NCI-H2196 (cell line): Measurements from ENCODE around the gene MAD1L1.

Source experiments
- DNase-seq: peaks from one replicate; lab custom pipeline; 2025; ENCODE audit not compliant: unreplicated experiment; lab: John Stamatoyannopoulos, UW

Gene MAD1L1

DNA sequence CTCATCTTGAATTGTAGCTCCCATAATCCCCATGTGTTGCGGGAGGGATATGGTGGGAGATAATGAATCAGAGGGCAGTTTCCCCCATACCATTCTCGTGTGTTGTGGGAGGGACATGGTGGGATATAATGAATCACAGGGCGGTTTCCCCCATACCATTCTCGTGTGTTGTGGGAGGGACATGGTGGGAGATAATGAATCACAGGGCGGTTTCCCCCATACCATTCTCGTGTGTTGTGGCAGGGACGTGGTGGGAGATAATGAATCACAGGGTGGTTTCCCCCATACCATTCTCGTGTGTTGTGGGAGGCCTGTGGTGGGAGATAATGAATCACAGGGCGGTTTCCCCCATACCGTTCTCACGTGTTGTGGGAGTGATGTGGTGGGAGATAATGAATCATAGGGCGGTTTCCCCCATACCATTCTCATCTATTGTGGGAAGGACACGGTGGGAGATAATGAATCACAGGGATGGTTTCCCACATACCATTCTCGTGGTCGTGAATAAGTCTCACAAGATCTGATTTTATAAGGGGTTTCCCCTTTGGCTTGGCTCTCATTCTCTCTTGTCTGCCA, 271.0 kb downstream of the MAD1L1 start:
- no peak for DNase-seq

DNA sequence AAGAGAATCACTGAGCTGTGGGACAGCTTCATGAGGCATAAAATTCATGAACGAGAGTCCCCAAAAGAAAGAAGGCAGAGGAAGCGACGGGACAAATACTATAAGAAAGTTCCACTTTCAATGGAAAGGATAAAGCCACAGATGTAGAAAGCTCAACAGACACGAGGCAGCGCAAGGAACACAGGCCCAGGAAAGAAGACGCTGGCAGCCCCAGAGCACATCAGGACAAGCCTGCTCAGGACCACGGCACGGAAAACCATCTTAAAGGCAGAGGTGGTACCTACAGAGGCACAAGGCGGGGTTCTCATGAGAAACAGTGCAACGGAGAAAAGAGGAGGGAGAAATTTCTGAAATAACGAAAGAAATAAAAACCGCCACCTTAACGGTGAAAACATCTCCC, 273.4 kb downstream of the MAD1L1 start:
- DNase-seq, result no peak

DNA sequence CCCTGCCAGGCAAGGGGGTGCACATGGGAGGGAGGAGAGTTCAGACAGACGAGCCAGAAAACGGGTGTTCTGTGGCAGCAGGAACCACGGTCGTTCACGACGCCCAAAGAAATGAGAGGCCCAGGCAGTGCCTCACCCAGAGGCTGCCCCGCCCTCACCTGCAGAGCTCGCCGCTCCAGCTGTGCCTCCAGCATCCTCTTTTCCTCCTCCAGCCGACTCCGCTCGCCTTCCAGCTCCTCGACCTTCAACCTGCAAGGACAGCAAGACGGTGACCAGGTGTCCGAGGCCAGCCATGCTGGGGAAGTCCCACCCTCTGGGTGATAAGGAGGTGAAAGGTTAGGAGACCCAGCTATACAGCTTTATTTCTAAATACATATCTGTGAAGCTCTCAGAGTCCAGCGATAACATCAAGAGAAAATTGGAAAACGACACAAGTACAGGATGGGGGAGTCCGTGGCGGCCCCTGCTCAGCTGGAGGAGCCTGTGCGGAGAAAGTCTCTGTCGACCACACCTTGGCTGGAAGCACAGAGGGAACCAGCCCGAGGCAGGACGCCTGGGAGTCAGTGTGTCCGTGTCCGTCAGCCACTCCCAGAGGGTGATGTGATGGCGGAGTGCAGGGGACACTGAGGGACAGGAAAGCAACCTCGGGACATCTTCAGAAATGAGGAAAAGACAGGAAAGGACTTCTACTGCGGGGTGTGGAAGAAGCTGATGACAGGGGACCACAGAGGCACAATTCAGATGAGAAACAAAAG, 275.1 kb downstream of the MAD1L1 start:
- DNase-seq, result no peak

DNA sequence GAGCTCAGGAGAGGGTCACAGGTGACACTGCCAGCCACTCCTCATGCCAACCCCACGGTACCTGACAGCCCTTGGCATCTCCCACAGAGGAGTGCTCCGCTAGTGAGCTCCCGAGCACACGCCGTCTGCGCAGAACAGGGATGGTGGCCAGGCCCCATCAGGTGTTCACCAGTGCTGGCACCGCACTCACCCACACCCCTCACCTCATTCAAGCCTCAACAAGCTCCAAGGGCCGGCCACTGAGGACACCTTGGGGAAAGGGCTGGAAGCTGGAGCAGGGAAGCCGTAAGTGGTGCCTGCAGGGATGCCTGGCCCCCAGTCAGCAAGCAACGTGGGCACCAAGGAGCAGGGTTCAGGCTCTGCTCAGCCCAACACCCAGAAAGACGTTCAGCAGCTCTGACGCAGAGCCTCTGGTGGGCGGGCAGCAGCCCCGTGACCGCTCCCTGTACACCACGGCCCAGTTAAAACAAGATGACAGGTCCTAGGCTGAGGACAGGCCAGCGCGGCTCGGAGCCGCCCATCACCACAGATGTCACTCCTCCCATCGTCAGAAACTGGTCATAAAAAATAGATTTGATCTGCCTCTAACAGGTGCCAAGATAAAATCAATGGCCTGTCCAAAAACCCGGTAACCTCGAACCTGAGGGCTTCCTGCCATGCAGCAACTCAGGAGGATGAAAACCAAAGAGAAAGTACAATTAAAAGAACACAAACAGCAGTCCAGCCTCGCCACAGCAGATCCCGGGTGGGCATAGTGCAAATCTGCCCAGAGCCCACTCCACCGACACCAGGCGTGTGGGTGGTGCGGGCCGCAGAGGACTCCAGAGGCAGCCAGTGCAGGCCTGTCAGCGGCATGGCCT, 275.9 kb downstream of the MAD1L1 start:
- no peak for DNase-seq

DNA sequence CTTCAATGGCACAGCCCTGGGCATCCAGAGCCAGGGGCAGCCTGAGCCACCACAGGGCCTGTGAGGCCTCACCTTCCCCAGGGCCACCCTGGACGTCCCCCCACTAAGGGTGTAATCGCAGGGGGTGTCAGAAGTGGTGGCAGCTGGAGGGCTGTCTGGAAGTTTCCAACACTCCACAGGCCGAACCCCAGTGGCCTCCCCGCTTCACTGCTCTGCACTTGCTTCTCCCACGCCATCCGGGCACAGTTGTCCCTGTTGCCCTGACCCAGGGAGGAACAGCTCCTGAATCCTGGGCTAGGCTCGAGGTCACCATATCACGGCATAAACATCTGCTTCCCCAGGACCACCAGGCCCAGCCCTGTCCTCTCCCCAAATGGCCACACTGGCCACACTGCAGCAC, 276.6 kb downstream of the MAD1L1 start:
- no peak for DNase-seq

DNA sequence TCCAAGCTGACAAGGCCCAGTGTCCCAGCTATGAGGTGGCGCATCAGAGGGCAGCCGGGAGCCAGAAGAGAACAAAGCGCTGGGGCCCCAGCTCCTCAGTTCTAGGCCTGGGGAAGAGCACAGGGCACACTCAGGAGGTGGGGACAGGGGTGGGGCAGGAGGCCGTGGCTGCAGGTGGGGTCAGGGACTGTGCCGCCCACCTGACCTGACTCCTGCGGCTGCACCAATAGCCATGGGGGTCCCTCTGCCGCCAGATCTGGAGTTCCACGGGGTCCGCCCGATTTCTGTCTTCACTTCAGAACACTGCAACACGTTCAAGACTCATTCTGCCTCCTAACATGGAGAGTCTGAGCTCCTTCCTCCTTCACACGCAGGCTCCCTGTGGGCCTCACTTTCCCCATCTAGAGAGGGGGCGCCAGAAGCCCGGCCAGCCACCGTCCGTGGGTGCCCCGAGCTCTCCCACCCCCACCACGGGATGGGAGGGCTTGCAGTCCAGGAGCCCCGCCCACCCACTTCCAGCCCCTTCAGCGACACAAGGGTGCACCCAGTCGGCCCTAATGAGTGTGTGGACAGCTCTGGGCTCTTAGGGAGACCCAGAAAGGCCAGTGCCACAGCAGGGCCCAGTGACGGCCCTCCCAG, 278.3 kb downstream of the MAD1L1 start:
- no peak for DNase-seq

DNA sequence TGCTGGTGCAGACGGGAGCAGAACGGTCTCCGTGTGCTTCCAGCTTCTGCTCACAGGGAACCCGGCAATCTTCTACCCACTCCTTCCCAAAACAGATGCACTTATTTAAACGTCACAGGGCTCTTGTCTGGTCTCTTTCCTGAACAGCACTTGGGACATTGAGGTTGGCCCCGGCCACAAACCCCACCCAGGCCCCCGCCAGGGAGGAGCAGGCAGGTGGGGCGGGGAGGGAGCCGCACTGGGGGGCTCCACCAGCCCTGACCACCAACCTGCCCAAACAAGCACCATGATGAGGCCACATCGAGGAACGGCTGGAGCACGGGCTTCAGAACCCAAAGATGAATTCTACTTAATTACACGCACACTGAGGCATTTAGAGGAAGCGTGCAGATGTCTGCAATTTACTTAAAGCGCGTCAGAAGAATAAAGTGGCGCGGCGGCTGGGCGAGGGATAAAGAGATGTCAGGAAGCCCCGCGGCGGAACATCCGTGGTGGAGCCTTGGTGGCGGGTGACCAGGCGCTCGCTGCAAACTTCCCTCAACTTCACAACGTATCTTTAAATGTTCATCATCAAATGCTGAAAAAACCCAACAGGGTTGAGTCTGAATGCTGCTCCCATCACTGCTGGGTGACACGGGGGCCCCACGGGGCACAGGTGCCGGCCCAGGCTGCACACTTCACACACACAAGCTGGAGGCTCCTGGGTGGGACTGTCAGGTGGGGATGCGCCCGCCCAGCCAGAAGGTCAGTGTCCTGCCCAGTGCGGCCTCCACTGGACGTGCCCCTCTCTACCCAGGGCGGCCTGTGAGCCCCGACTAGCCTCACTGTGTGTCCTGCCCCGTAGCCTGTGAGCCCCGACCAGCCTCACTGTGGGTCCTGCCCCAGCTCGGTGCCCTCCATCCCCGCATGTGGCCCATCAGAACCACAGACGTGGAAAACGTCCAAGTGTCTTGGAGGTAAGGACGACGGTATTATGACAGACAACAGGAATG, 279.2 kb downstream of the MAD1L1 start:
- no peak for DNase-seq

DNA sequence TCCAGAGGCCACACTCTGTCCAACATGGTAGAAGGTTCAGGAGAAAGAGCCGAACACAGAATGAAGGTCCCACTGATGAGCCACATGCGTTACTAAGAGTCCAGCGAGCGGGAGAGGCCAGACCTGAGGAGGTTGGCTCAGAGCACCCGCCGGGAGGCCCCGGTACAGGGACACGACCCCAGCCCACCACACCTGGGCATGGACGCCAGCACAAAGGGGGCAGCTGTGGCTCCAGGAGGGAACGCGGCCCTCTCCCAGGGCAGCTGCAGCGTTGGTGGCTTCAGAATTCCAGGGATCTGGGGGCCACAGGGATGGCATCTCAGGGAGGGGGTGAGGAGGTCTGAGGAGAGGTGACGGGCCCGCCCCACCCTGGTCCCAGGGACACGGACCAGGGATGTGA, 280.0 kb downstream of the MAD1L1 start:
- DNase-seq, result no peak

DNA sequence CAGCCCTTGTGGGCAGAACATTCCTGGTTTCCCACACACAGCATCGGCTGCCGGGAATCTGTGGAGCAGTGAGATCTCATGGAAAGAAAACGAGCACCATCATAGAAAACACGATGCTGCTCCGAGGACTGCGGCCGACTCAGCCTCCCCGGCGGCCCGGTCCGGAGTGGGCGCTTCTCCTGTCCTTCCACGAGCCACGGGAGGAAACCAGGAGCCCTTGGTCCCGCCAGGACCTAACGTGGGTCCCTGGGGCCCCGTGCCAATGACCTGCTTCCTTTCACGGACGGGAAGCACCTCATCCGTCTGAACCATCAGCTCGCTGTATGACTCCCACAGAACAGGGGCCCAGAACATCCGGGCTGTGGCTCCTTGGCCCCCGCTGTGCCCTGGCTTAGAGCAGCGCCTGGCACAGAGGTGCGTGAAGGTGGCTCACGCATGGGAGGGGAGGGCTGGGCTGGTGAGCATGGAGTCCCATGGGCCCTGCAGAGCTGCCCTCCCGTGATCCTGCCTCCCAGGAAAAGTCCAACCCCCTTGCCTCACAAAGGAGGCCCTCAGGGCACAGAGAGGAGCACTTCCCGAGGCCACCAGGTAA, 280.5 kb downstream of the MAD1L1 start:
- no peak for DNase-seq

DNA sequence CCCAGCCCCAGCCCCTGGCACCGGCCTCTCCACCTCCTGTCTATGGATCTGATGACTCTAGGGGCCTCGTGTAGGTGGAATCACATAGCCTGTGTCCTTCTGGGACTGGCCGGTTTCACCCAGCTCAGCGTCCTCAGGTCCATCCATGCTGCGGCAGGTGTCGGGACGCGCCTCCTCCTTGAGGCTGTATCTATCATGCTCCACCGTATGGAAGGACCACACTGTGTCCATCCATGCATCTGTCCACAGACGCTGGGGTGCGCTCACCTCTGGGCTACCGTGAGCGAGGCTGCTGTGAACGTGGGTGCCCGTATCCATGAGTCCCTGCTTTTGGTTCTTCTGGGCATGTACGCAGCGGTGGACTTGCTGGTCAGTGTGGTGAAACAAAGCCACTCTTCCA, 281.1 kb downstream of the MAD1L1 start:
- DNase-seq, result no peak

DNA sequence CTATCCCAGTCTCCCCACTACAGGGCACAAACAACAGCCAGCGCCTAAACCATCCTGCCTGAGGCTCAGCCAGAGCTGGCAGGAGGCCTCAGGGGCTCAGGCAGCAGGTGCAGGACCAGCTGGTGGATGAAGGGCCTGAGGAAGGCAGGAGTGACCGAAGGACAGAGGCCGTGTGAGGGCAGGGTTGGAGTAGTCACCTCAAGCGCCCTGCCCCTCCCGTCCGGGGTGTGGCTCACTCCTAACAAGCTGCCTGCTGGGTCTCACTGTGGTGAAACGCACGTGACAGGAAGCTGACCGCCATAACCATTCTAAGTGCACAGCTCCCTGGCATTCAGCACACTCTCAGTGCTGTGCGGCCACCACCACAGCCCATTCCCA, 281.6 kb downstream of the MAD1L1 start:
- peak; percentile 87 for DNase-seq

DNA sequence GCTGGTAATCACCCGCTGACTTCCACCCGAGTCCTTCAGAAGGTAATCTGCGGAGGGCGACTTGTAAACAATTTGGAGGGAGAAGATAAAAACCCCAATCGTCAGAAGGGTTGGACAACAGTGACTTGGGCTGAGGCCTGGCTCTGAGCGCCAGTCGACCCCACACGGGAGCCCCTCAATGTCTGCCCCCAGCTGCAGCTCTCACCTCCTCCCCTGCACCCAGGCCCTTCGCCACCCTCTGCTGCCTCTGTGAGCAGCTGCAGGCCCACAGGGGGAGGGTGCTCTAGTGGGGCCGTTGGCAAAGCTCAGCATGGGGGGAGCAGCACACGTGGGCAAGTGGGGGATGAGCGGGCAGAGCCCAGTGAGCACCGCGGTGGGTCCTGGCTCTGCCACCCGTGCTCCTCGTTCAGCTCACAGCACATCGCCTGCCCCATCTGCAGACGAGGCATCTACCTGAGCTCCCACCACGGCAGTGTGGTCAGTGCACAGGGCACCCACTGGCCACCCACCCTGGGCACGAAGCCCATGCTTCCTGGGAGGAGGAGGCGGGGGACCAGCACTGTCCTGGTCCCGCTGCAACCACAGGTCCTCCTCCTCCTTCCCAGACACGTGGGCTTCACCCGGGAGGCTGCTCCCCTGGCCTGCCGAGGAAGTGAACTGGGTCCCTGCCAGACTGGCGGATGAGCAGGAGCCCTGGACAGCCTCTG, 282.1 kb downstream of the MAD1L1 start:
- peak; percentile 43 for DNase-seq

DNA sequence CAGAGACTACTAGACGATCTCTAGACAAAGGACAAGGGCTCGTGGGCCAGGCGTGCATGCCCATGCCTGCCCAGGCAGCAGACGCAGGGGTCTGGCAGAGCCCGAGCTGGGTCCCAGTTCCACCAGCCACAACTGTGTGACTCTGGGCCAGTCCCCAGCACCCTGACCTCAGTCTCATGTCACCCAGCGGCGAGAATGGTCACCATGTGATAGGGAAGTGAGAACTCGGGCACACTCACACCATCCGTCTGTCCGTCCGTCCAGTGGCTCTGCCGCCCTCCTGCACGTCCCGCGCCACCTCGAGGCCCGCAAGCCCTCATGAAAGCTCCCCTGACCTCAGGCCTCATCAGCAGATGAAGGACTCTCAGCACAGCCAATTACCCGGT, 282.7 kb downstream of the MAD1L1 start:
- DNase-seq, result no peak

DNA sequence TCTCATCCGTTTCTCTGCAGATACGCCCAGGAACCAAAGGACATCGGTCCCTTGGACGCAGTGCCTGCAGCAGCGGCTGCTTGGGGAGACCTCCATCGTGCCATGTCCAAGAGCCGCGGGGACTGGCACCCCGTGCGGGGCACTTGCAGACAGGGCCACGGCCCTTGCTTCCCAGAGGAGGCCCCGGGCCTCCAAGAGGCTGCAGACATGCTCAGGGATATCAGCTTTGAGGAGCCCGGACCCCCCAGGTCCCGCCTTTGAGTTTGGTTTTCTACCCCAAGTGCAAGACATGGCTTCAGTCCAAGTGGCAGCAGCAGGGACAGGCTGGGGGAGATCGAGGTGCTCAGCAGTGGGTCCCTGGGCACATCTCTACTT, 283.1 kb downstream of the MAD1L1 start:
- no peak for DNase-seq

DNA sequence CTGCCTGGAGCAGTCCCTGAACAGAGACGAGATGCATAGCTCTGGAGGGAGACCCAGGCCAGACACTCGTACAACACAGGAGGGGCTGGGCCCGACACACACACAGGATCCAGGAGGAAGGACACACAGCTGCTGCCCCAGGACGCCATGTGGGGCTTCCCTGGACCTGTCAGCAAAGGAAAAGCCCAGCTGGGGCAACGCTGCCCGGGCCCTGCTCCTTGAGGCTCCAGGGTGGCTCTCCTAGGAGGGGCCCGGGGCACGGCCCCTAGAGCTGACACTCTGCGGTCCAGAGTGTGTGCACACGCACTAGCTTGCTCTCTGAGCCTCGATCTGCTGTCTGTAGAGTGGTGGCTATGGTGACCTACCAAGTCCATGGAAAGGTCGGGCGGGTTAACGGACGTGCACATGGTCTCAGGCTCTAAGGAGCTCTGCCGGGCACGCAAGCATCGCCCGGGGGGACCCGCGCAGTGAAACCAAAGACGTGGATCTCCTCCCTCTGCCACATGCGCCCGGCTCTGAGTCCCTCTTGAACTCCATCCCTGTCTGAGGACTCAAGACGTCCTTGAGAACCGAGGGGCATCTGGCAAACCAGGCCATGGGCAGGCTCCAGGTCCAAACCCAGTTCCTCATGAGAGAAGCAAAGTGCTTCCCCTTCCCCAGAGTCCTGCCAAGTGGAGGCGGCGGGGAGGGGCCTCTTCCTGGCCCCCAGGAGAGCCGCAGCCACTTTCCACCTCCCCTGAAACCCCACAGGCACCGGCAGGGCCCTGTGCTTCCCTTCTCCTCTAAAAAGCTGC, 283.7 kb downstream of the MAD1L1 start:
- DNase-seq, result no peak

DNA sequence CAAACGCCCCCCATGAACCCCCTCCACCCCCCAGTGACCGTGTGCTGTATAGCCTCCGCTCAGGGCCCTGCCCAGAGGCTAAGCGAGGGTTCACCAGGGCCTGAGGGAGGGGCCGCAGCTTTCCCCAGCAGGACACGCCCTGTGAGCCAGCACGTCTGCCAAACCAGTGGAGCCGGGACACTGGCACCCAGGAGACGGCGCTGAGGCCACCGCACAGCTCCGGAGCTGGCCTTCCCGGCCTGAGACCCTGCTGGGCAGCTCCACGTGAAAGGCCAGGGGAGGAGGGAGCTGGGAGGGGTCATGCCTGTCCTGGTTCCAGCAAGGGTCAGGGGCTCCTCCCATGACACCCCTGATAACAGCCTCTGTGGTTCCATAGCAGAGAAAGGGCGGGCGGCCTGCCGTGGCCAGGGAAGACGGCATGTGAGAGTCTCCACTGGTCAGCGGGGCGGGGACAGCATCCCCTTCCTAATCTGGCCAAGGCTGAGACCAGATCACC, 284.4 kb downstream of the MAD1L1 start:
- DNase-seq, result no peak

DNA sequence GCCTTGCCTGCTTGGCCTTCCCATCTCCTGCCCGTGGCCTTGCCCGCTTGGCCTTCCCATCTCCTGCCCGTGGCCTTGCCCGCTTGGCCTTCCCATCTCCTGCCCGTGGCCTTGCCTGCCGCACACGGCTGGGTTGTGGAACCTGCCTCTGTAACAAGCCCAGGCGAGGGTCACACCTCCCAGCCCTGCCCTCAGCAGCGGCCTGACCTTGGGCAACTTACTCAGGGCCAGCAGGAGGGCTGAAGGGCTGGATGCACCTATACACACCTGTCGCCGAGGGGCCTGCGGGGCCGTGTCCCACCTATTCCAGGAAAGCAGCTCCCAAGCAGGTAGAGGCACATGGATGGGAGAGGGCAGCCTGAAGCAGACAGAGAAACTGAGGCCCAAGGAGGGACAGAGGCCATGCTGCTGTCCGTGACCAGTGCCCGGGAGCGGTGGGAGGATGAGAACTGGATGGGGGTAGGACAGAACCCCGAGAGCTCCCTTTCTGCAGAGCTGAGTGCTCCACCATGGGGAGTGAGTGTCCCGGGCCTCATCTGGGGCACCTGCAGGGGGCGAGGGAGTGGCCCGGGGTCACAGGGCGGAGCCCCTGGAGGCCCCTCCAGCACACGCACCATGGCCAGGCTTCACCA, 285.0 kb downstream of the MAD1L1 start:
- DNase-seq, result no peak
